HPDE6-E6E7 (cell line): ENCODE measurements around the gene SNUPN.

Experiments used
- DNase-seq: peaks from one replicate; pipeline ENCODE4 v3.0.0; 2011; ENCODE audit warnings: missing footprints; ENCODE audit errors: extremely low spot score

SNUPN gene

DNA sequence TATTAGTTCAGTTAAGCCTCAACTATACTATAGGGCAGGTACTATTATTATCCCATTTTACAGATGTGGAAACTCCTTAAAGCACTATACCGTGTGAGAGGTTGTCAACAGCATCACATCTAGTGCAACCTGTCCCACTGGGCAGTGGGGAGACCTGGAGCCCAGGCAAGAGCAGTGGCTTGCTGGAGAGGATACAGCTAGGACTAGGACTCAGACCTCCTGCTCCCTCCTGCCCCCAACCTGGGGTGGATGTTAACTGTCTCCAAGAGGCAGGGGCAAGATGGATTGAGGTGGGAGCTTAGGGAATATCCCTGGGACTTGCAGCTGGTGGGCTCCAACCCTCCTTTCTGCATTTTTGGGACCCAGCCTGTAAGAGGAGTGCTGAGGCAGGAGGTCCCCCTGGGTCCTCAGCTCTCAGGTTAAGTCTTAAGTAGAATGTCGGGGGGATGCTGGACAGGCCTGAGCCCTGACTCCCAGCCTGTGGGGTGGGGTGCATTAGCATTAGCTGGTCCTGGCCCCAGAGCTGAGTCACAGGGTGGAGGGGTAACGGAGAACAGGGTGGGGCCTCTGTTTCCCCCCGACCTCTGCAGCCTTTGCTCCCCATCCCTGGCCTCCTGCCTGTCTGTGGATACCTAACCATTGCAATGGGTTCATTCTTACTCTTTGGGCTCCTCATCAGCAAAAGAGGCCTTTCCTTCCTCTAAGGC, 28.8 kb upstream of the SNUPN start:
- no peak for DNase-seq

DNA sequence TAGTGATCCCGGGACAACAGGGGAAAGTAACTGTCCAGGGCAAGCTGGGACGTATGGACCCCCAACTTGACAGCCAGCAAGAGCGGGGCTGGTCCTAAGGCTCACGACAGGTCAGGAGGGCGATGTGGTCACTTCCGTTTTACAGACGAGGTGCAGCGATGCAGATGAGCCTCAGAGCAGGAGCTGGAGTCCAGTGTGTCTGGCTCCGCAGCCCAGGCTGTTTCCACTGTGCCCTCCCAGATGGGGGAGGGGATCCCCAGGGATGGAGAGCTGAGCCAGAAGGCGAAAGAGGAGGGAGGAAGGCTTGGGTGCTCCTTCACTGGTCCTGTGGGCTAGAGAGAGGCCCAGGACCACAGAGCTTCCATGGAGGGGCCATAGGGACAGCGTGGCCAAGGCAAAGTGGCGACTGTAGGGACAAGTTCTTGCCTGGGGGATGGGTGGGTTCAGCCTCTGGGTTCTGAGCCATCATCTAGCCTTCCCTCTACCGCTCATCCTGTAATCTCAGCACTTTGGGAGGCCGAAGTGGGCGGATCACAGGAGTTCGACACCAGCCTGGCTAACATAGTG, 27.9 kb upstream of the SNUPN start:
- no peak for DNase-seq

DNA sequence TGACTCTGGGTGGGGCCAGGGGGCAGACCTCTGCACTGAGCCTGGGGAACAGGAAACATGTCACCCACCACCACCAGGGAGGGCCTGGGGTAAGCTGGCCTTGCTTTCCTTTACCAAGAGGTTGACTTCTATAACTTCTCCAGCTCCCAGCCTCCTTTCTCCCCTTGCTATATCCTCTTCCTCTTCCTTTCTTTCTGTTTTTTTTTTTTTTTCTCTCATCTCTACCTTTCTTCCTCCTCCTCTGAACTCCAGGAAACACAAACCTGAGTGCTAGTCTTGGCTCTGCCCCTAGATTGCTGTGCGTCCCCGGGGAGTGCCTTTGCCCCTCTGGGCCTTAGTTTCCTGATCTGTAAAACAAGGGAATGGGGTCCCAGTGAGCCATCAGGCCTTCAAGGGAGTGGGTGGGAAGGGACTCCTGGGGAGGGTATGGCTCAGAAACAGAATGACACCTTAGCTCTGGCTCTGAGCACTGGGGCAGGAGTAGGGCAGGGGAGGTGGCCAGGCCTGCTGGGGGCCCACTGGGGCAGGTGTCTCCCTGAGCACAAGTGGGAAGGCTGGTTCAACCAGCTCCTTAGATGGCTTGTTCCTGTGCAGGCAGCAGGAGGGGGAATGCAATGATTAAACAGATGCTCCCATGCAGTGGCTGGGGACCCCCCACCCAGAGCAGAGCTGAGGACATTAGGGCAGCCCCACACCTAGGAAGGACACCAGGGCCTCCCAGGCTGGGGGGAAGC, 26.5 kb upstream of the SNUPN start:
- DNase-seq, result no peak

DNA sequence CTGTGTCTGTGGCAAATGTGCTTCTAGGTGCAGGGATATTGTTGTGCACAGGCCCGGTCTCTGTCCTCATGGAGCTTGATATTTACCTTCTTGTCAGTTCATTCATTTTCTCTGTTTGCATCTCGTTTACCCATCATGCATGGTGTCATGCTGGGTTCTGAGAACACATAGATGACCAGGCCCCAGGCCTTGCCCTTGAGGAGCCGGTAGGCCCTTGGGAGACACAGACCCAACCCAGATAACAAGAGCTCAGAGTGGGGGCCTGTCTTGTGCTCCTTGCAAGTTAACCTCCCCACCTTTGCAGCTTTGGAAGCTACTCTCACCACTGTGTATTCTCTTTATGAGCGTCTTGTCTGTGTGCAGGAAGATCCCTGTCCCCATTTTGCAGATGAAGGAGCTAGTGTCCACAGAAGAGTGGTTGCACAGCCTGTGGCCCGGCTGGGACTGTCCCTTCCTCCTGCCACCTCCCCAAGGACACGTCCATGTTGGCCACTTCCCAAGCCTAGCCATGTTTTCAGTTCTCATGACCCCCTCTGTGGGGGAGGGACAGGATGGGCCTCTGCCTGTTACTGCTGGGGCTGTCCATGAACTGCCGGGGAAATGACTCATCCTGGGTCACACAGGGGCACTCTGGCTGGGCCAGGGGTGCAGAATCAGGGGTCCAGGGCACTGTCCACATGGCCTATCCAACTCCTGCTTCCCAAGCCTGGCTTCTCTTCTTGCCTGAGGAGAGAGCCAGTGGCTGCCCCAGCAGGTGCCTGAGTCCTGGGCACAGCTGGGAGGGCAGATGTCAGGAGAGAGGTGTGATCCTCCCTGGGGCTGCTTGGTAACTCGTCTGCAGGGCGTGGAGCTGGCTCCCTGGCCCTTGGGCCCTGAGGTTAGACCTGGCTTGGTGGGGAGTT, 25.6 kb upstream of the SNUPN start:
- DNase-seq, result no peak

DNA sequence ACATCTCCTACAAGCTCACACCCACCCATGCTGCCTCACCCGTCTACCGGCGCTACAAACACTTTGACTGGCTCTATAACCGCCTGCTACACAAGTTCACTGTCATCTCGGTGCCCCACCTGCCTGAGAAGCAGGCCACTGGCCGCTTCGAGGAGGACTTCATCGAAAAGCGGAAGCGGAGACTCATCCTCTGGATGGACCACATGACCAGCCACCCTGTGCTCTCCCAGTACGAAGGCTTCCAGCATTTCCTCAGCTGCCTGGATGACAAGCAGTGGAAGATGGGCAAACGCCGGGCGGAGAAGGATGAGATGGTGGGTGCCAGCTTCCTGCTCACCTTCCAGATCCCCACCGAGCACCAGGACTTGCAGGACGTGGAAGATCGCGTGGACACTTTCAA, 24.3 kb upstream of the SNUPN start:
- DNase-seq, result no peak

DNA sequence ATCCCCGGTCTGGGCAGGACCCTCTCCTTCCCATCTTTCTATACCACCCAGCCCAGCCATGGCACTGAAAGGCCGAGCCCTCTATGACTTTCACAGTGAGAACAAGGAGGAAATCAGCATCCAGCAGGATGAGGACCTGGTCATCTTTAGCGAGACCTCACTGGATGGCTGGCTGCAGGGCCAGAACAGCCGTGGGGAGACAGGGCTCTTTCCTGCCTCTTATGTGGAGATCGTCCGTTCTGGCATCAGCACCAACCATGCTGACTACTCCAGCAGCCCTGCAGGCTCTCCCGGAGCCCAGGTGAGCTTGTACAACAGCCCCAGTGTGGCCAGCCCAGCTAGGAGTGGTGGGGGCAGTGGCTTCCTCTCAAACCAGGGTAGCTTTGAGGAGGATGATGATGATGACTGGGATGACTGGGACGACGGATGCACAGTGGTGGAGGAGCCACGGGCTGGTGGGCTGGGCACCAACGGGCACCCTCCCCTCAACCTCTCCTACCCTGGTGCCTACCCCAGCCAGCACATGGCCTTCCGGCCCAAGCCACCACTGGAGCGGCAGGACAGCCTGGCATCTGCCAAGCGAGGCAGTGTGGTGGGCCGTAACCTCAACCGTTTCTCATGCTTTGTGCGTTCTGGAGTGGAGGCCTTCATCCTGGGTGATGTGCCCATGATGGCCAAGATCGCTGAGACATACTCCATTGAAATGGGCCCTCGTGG, 23.7 kb upstream of the SNUPN start:
- DNase-seq, result no peak

DNA sequence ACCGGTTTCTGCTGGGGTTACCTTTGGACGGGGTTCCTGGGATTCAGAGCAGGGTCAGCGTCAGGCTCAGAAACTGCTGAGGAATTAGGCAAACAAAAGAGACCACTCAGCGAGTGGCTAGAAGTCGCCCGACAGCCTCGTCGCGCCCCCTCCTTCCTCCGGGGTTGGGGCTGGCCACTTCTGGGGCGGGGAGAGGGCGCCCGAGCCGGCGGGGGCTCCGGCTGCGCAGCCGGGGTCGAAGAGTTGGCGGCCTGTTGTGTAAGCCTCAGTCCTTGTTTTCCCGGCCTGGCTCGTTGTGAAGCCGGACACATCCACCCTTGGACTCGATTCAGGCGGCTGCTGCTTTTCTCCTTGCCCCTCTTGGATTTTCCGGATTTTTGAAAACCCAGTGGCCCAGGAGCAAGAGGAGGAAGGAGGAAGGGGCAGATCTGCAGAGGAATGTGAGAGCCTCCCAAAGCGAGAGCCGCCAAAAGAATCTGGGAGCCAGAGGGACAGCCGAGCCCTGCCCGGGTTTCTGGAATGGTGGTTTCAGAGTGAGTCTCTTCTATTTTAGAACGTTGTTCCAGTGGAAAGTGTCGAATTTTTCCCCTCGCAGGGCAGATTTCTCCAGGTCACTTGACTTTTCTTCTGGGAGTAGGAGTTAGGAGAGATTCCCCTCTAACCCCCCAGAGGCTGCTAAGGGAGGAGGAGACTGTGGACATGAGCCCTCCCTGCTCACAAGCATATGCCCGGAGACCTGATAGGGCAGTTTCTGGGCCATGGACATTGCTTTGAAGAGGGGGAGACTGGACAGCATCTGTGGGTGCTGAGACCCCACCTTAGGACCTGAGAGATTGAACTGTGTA, 22.9 kb upstream of the SNUPN start:
- no peak for DNase-seq

DNA sequence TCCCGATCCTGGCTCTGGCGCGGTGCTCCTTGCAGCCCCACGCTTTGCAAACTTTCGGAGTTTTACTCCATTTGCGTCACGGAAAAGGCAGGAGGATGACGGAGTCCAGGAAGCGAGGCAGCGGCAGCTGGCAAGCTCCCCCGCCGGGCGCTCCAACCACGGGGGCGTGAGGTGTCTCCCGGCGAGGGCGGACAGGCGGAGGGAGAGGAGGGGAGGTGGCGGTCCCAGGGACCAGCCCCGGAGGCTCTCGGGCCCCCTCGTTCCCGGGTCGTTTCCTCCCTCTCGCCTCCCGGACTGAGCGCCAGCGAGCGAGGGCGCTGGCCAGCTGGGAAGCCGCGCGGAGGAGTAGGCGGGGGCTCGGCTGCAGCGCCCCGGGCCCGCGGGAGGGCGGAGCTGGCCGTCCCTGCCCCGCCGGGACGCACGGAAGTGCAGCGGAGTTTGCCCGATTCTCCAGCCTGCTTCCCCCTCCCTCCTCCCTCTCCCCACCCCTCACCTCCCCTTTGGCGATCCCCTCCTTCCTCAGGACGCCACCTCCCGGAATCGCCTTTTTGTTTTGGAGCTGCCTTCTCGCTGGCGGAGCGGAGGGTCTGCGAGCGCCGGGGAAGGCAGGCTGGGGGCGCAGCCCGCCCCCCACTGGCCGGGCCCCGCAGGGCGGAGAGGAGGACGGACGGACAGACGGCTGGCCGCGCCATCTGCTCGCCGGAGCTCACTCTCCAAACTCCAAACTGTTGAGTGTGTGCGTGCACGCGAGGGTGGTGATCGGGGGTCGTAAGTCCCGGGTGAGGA, 22.0 kb upstream of the SNUPN start, which contains the start of gene SNX33:
TSS of gene SNX33 (plus strand) at position 543 of the 786 bp plus-strand sequence. CDS start 1,191 bp downstream, outside the sequence.
- DNase-seq, result peak; percentile 71

DNA sequence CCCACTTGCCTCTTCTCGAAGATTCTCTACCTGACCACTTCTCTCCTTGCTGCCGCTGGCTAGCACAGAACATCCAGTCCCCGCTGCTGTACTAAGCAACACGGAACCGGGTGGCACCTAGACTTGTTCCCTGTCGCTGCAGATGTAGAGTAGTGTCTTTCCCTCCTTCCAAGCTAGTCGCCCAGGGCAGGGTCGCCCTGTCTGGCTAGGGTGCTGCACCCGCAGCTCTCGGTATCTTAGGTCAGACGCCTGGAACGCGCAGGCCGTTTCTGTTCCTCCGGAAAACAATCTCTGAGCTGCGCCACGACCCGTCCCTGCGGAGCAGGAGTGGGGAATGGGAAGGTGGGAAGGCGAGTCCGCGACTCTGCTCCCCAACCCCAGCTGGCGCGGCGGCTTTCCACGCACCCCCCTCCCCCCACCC, 21.4 kb upstream of the SNUPN start:
- no peak for DNase-seq

DNA sequence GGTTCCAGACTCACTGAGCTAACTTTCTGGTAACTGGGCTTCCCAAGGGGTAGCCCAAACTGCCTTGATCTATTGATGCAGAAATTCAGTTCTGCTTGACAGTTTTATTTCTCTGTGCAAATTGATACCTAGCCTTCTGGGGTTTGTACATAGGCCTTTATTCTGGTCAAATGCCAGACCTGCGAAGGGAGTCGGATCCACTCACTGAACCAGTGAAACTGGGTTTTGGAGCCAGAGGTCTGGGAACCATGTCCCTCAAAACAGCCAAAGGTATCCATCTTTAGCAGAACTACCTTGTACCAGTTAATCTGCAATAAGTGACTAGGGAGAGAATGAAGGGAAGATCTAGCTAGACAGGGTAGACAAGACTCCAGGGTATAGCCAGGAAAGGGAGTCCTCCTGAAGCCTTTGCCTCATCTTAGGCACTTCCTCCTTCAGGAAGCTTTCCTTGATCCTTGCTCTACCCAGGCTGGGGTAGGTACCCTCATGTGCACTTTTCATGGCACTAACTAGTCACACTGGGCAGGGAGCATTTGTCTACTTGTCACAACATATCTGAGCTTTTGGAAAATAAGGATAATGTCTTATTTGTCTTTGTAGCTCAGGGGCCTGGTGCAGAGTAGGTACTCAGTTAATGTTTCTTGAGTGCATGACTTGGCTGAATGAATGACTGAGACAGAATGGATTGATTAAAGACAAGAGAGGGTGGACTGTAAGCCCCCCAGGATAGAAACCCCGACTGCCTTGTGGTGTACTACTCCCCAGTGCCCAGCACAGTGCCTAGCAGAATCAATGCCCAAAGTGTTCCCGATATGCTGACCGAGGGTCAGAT, 20.8 kb upstream of the SNUPN start:
- no peak for DNase-seq

DNA sequence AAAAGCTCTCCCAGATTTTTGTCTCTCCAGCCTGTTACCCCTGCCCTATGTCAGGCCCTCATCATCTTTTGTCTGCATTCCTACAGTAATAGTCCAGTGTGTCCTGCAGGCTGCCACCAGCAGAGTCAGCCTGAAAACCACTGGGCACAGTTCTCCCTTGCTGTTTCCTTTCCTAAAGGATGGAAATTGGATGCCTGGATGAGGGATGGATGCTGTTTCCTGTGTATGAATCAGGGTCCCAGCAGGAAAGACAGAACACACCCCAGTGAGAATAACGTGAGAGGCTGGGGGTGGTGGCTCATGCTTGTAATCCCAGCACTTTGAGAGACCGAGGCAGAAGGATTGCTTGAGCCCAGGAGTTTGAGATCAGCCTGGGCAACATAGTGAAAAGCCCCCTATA, 18.9 kb upstream of the SNUPN start:
- no peak for DNase-seq

DNA sequence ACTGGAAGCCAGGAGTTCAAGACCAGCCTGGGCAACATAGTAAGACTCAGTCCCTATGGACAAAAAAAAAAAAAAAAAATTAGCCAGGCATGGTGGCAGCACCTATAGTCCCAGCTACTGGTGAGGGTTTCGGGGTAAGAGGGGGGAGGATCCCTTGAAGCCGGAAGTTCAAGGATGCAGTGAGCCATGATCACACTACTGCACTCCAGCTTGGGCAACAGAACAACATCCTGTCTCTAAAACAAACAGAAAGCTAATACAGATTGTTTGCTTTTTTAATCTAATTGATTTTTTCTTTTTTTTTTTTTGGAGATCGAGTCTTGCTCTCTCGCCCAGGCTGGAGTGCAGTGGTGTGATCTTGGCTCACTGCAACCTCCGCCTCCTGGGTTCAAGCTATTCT, 16.1 kb upstream of the SNUPN start:
- no peak for DNase-seq

DNA sequence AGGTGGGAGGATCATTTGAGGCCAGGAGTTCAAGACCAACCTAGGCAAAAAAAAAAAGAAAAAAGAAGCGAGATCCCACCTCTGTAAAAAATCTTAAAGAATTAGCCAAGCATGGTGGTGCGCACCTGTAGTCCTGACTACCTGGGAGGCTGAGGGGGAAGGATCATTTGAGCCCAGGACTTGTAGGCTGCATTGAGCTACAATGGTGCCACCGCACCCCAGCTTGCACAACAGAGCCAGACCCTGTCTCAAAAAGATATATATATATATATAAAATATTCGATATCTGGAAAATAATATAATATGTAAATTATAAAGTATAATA, 15.6 kb upstream of the SNUPN start:
- no peak for DNase-seq

DNA sequence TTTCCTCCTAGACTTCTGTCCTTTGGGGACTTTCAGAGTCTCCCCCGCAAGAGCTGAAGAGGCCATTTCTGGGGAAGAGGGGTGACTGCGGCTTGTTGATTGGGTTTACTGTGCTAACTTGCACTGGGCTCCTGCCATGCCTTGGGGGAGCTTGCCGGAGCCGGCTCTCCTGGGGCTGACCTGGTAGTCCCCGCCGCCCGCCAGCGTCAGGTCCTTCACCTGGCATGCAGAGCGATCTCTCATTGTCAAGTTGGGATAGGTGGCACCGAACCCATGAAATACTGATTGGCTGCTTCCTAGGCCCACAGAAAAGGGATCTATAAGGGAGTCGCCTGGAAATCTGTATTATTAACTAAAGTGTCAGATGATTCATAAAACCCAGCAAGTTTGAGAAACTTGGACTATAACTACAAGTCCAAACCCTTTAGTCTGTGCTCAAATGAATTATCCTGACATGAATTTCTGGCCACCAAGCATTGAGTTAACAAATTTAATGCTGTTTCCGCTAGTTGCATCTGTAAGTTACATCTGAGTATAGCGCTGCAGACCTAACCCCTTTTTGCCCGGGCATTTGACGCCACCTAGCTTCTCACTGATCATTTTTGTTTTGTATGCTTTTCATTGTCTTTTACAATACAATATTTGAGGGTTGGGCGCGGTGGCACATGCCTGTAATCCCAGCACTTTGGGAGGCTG, 15.1 kb upstream of the SNUPN start:
- DNase-seq, result no peak

DNA sequence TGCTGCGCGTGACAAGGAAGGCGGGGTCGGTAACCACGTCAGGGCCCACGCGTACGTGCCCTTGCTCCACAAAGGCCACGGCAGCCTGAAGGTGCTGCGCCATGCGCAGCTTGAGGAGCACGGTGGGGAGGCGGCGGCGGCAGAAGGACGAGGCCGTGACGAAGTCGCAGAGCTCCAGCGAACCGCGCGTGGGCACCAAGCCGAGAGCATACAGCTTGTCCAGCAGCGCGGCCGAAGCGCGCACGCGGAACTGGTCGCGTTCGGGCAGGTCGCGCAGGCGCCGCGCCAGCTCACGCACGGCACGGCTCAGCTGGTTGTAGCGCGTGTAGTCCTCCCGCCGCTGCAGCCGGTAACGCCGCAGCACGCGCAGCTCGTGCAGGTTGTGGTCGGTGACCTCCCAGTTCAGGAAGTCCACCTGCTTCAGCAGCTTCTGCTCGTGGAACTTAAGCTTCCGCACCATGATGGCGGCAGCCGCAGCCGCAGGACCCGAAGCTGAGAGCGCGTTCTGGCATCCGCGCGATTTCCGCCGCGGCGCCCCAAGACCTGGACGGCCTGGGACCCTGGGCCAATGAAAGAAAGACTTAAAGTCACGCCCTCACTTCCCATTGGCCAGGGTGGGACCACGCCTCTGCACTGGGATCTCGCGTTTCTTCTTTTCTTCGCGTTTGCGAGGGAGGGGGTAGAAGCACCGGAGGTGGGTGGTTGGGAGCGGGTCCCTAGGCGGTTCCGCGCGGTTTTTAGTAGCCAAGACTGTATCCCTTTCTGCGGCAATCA, 14.4 kb upstream of the SNUPN start, which contains the start of gene IMP3:
TSS of gene IMP3 (minus strand) at position 516 of the 774 bp plus-strand sequence. CDS start at position 460, 56 bp downstream.
- peak; percentile 91 for DNase-seq

DNA sequence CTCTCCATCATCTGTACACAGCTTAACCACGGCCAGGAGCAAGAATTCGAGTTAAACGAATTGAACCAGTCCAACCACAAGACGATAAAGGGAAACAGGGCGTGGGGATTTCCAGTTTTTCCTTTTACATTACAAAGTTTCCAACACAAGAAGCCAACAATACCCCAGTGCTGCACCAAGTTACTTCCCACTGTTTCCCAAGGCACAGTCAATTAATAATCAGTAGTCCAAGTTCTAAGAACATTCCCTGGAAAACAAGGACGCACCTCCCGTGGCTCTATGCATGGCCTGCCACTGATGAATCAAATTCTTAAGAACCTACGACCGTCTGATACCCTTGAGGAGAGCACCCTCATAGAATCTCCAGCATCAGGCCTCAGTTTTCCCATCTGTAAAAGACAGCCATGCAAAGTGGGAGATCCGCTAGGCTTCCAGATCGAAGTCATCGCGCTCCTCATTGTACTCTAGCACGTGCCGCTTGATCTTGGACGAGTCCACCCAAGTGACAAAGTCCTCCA, 13.7 kb upstream of the SNUPN start:
- no peak for DNase-seq
